Measurements from ENCODE around the gene ARF1. TPM values are rescaled to one million over a fixed set of nuclear protein-coding genes. Genes with fewer than 3 reads are reported as not detected.

The ARF1 gene
- total RNA-seq, 1 experiment from 2014 or later: 107 TPM

GRCh38 chr1:228039006-228039903 lies 43.3 kb upstream of the ARF1 start:
- Histone ChIP-seq H3K4me1 (ENCODE audit: low read length) (no peaks in the 10 kb centered on the region), H3K9me3 (ENCODE audit: low read length) (no peaks in the 10 kb centered on the region), H3K9me2 (replicated peaks; ENCODE audit: insufficient read depth, low read length) (no peaks in the 10 kb centered on the region), H4K20me1 (ENCODE audit: insufficient read depth, low read depth, low read length) (no peaks in the 10 kb centered on the region), H3K79me2 (ENCODE audit: low read length) (no peaks in the 10 kb centered on the region), H3K9ac (ENCODE audit: low read length) (no peak overlapping the region), H3K4me2 (ENCODE audit: low read depth, low read length, poor library complexity, severe bottlenecking) (no peak overlapping the region), H3K36me3 (ENCODE audit: insufficient read depth, low read length) (no peaks in the 10 kb centered on the region), H3K27me3 (ENCODE audit: low read length) (no peaks in the 10 kb centered on the region), H2AFZ (ENCODE audit: low read length) (no peak overlapping the region), H3K27ac (ENCODE audit: low read length) (no peak overlapping the region), H3K4me3 (ENCODE audit: low read length) (no peak overlapping the region)
- DNase-seq: no peak

- Histone ChIP-seq H2AFZ (ENCODE audit: low read length) (no peak overlapping the region), H3K4me1 (ENCODE audit: low read length) (no peaks in the 10 kb centered on the region), H3K79me2 (ENCODE audit: low read length) (no peaks in the 10 kb centered on the region), H3K36me3 (ENCODE audit: insufficient read depth, low read length) (no peaks in the 10 kb centered on the region), H3K9me3 (ENCODE audit: low read length) (no peaks in the 10 kb centered on the region), H3K27me3 (ENCODE audit: low read length) (no peaks in the 10 kb centered on the region), H3K9me2 (replicated peaks; ENCODE audit: insufficient read depth, low read length) (no peaks in the 10 kb centered on the region), H3K4me3 (ENCODE audit: low read length) (no peak overlapping the region), H3K27ac (ENCODE audit: low read length) (no peak overlapping the region), H3K4me2 (ENCODE audit: low read depth, low read length, poor library complexity, severe bottlenecking) (no peak overlapping the region), H3K9ac (ENCODE audit: low read length) (no peak overlapping the region), H4K20me1 (ENCODE audit: insufficient read depth, low read depth, low read length) (no peaks in the 10 kb centered on the region)
- DNase-seq: no peak
These were observed 42.5 kb upstream of the ARF1 start for GRCh38 chr1:228039986-228040385.

- Histone ChIP-seq H3K9ac (ENCODE audit: low read length) (no peak overlapping the region), H3K4me3 (ENCODE audit: low read length) (no peak overlapping the region), H3K4me2 (ENCODE audit: low read depth, low read length, poor library complexity, severe bottlenecking) (no peak overlapping the region), H2AFZ (ENCODE audit: low read length) (no peak overlapping the region), H3K27me3 (ENCODE audit: low read length) (no peaks in the 10 kb centered on the region), H3K9me2 (replicated peaks; ENCODE audit: insufficient read depth, low read length) (no peaks in the 10 kb centered on the region), H4K20me1 (ENCODE audit: insufficient read depth, low read depth, low read length) (no peaks in the 10 kb centered on the region), H3K79me2 (ENCODE audit: low read length) (no peaks in the 10 kb centered on the region), H3K9me3 (ENCODE audit: low read length) (no peaks in the 10 kb centered on the region), H3K36me3 (ENCODE audit: insufficient read depth, low read length) (no peaks in the 10 kb centered on the region), H3K4me1 (ENCODE audit: low read length) (no peaks in the 10 kb centered on the region), H3K27ac (ENCODE audit: low read length) (no peak overlapping the region)
- no peak for DNase-seq
These were observed 41.2 kb upstream of the ARF1 start for GRCh38 chr1:228041316-228041715.

GRCh38 chr1:228042508-228042907 lies 40.0 kb upstream of the ARF1 start:
- DNase-seq: no peak
- no peaks in the 10 kb centered on the region for H3K27me3 ChIP-seq (ENCODE audit: low read length)
- H3K9me3 ChIP-seq (ENCODE audit: low read length): no peaks in the 10 kb centered on the region
- no peaks in the 10 kb centered on the region for H3K36me3 ChIP-seq (ENCODE audit: insufficient read depth, low read length)
- H3K4me3 ChIP-seq (ENCODE audit: low read length): no peak overlapping the region
- no peak overlapping the region for H3K4me2 ChIP-seq (ENCODE audit: low read depth, low read length, poor library complexity, severe bottlenecking)
- H3K9ac ChIP-seq (ENCODE audit: low read length): no peak overlapping the region
- no peak overlapping the region for H3K27ac ChIP-seq (ENCODE audit: low read length)
- H4K20me1 ChIP-seq (ENCODE audit: insufficient read depth, low read depth, low read length): no peaks in the 10 kb centered on the region
- H3K4me1 ChIP-seq (ENCODE audit: low read length): no peaks in the 10 kb centered on the region
- H3K9me2 ChIP-seq (replicated peaks; ENCODE audit: insufficient read depth, low read length): no peaks in the 10 kb centered on the region
- no peaks in the 10 kb centered on the region for H3K79me2 ChIP-seq (ENCODE audit: low read length)
- H2AFZ ChIP-seq (ENCODE audit: low read length): no peak overlapping the region

GRCh38 chr1:228043281-228043848 lies 39.1 kb upstream of the ARF1 start:
- Histone ChIP-seq H3K4me1 (ENCODE audit: low read length) (no peaks in the 10 kb centered on the region), H3K4me2 (ENCODE audit: low read depth, low read length, poor library complexity, severe bottlenecking) (no peak overlapping the region), H3K36me3 (ENCODE audit: insufficient read depth, low read length) (no peaks in the 10 kb centered on the region), H3K4me3 (ENCODE audit: low read length) (no peak overlapping the region), H3K27me3 (ENCODE audit: low read length) (no peaks in the 10 kb centered on the region), H3K9ac (ENCODE audit: low read length) (no peak overlapping the region), H3K9me2 (replicated peaks; ENCODE audit: insufficient read depth, low read length) (no peaks in the 10 kb centered on the region), H3K79me2 (ENCODE audit: low read length) (no peaks in the 10 kb centered on the region), H2AFZ (ENCODE audit: low read length) (no peak overlapping the region), H3K27ac (ENCODE audit: low read length) (no peak overlapping the region), H3K9me3 (ENCODE audit: low read length) (no peaks in the 10 kb centered on the region), H4K20me1 (ENCODE audit: insufficient read depth, low read depth, low read length) (no peaks in the 10 kb centered on the region)
- DNase-seq: no peak

- H3K4me2 ChIP-seq (ENCODE audit: low read depth, low read length, poor library complexity, severe bottlenecking): no peak overlapping the region
These were observed 37.5 kb upstream of the ARF1 start for GRCh38 chr1:228044961-228045360.

GRCh38 chr1:228045405-228045804 lies 37.1 kb upstream of the ARF1 start:
- no peaks in the 10 kb centered on the region for H3K9me3 ChIP-seq (ENCODE audit: low read length)
- no peaks in the 10 kb centered on the region for H3K79me2 ChIP-seq (ENCODE audit: low read length)
- no peaks in the 10 kb centered on the region for H3K36me3 ChIP-seq (ENCODE audit: insufficient read depth, low read length)
- no peak for DNase-seq
- no peaks in the 10 kb centered on the region for H3K27me3 ChIP-seq (ENCODE audit: low read length)
- no peak overlapping the region for H3K9ac ChIP-seq (ENCODE audit: low read length)
- H3K4me2 ChIP-seq (ENCODE audit: low read depth, low read length, poor library complexity, severe bottlenecking): no peak overlapping the region
- H2AFZ ChIP-seq (ENCODE audit: low read length): no peak overlapping the region
- no peak overlapping the region for H3K27ac ChIP-seq (ENCODE audit: low read length)
- H4K20me1 ChIP-seq (ENCODE audit: insufficient read depth, low read depth, low read length): no peaks in the 10 kb centered on the region
- no peaks in the 10 kb centered on the region for H3K4me1 ChIP-seq (ENCODE audit: low read length)
- no peak overlapping the region for H3K4me3 ChIP-seq (ENCODE audit: low read length)
- H3K9me2 ChIP-seq (replicated peaks; ENCODE audit: insufficient read depth, low read length): no peaks in the 10 kb centered on the region

More at GRCh38 chr1:228044961-228045360, 37.5 kb upstream of the ARF1 start:
- Histone ChIP-seq H4K20me1 (ENCODE audit: insufficient read depth, low read depth, low read length) (no peaks in the 10 kb centered on the region), H3K4me3 (ENCODE audit: low read length) (no peak overlapping the region), H3K9me2 (replicated peaks; ENCODE audit: insufficient read depth, low read length) (no peaks in the 10 kb centered on the region), H3K27me3 (ENCODE audit: low read length) (no peaks in the 10 kb centered on the region), H3K4me1 (ENCODE audit: low read length) (no peaks in the 10 kb centered on the region), H3K9me3 (ENCODE audit: low read length) (no peaks in the 10 kb centered on the region), H2AFZ (ENCODE audit: low read length) (no peak overlapping the region), H3K9ac (ENCODE audit: low read length) (no peak overlapping the region), H3K79me2 (ENCODE audit: low read length) (no peaks in the 10 kb centered on the region), H3K36me3 (ENCODE audit: insufficient read depth, low read length) (no peaks in the 10 kb centered on the region), H3K27ac (ENCODE audit: low read length) (no peak overlapping the region)
- DNase-seq: no peak

- no peaks in the 10 kb centered on the region for H3K9me3 ChIP-seq (ENCODE audit: low read length)
- no peak for DNase-seq
- no peak overlapping the region for H2AFZ ChIP-seq (ENCODE audit: low read length)
- H3K36me3 ChIP-seq (ENCODE audit: insufficient read depth, low read length): no peaks in the 10 kb centered on the region
- no peaks in the 10 kb centered on the region for H4K20me1 ChIP-seq (ENCODE audit: insufficient read depth, low read depth, low read length)
- H3K4me2 ChIP-seq (ENCODE audit: low read depth, low read length, poor library complexity, severe bottlenecking): no peak overlapping the region
- no peak overlapping the region for H3K9ac ChIP-seq (ENCODE audit: low read length)
- no peaks in the 10 kb centered on the region for H3K79me2 ChIP-seq (ENCODE audit: low read length)
- H3K27ac ChIP-seq (ENCODE audit: low read length): no peak overlapping the region
- H3K4me1 ChIP-seq (ENCODE audit: low read length): no peaks in the 10 kb centered on the region
- no peaks in the 10 kb centered on the region for H3K9me2 ChIP-seq (replicated peaks; ENCODE audit: insufficient read depth, low read length)
- no peak overlapping the region for H3K4me3 ChIP-seq (ENCODE audit: low read length)
- H3K27me3 ChIP-seq (ENCODE audit: low read length): no peaks in the 10 kb centered on the region
These were observed 36.6 kb upstream of the ARF1 start for GRCh38 chr1:228045871-228046270.
